ENCODE data around the gene IFI30. TPM values are rescaled to one million over a fixed set of nuclear protein-coding genes. Genes with fewer than 3 reads are reported as not detected.
A peak's percentile ranks its signal among the peaks of the same experiment; 100 is the strongest.

The IFI30 gene
- 0.70 TPM for polyA plus RNA-seq (2013, experiment 1 of 2; ENCODE audit: insufficient read length)
- 0.32 TPM for polyA plus RNA-seq (2013, experiment 2 of 2; ENCODE audit: insufficient read length)

DNA sequence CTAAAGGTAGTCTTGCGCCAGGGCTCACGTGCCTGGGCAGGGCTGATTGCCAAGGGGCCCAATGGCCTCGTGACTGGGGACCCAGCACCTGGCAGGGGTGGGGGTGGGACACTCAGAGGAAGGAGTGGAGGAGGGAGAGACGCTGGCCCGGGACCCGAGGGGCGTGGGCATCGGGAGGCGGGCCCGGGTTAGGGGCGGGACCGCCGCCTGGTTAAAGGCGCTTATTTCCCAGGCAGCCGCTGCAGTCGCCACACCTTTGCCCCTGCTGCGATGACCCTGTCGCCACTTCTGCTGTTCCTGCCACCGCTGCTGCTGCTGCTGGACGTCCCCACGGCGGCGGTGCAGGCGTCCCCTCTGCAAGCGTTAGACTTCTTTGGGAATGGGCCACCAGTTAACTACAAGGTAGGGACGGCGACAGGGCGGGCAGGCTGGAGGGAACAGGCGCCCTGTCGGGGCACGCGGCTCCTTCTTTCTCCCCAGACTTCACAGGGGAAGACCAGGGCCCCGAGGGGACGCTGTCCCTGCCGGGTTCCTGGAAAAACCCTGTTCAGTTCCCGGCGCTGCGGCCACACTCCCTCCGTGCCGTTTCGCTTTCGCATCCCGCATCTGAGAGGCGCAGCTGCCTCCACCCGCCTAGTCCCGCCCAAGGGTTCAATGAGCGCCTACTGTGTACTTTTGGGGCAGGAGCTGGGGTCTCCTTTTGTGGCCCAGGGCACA is at the start of gene IFI30:
IFI30 (plus strand) TSS at position 242 of the 717 bp plus-strand sequence; CDS start at position 271, 29 bp downstream.
- no peak for DNase-seq

- DNase-seq, result no peak
Observed at GRCh38 chr19:18123819-18124218, 49.8 kb upstream of the IFI30 start.

- no peak for DNase-seq
Observed at GRCh38 chr19:18126097-18126496, 47.5 kb upstream of the IFI30 start.

- DNase-seq, result no peak
Observed at GRCh38 chr19:18128044-18128443, 45.6 kb upstream of the IFI30 start.

GRCh38 chr19:18128805-18129204 is 44.8 kb upstream of the IFI30 start:
- no peak for DNase-seq

DNA sequence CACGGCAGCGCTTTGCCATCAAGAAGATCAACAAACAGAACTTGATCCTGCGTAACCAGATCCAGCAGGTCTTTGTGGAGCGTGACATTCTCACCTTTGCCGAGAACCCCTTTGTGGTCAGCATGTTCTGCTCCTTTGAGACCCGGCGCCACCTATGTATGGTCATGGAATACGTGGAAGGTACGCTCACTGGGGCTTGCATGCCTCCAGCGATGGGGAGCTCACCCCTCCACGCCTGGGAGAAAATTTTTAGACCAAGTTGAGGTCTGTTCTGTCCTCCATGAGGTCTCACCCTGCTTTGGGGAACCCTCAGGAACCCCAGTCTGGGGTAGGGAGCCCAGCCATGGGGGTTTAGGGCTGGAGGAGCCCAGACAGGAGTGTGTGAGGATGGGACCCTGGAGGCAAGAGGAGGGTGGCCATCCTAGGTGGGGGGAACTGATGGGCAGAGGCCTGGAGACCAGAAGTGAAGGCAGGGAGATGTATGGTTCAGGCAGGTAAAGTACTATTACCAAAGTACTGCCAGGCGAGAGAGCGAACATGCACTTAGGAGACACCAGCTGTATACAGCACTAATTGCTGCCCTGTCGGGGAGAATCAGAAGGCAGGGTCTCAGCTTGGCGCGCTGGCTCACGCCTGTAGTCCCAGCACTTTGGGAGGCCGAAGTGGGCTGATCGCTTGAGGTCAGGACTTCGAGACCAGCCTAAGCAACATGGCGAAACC is 42.9 kb upstream of the IFI30 start:
- DNase-seq, result no peak

GRCh38 chr19:18131841-18132596 is 41.6 kb upstream of the IFI30 start:
- DNase-seq, result no peak

DNA sequence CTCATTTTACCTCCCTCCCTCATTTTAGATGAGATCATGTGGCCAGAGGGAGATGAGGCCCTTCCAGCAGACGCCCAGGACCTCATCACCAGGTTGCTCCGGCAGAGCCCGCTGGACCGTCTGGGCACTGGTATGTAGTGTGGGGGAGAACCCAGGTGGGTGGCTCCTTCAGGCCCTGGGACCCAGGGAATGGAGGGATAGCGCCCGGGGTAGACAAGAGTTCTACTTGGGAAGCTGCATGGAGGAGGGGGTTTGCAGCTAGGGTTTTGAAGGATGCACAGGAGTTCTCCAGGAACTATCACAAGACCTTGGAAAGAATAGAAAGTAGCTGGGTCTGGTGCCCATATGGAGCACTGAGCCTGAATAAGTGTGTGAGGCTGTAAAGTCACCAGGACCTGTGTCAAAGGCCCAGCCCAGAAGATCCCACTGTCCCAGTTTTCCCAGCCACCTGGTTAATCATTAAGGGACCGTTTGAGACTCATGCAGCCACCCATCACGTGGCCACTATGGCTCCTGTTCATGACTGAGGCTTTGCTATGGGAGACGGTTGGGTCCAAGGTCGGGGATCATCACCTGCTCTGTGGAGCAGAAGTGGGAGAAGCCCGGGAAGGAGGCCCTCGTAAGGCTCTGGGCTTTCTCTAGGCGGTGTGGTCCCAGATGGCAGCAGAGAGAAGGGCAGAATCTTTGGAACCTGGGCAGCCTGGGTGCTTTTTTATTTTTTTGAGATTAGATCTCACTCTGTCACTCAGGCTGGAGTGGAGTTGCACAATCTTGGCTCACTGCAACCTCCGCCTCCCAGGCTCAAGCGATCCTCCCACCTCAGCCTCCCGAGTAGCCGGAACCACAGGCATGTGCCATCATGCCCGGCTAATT is 37.7 kb upstream of the IFI30 start:
- DNase-seq, result no peak

- no peak for DNase-seq
Observed at GRCh38 chr19:18137242-18137641, 36.4 kb upstream of the IFI30 start.

GRCh38 chr19:18137657-18138339 is 35.8 kb upstream of the IFI30 start:
- DNase-seq, result no peak

DNA sequence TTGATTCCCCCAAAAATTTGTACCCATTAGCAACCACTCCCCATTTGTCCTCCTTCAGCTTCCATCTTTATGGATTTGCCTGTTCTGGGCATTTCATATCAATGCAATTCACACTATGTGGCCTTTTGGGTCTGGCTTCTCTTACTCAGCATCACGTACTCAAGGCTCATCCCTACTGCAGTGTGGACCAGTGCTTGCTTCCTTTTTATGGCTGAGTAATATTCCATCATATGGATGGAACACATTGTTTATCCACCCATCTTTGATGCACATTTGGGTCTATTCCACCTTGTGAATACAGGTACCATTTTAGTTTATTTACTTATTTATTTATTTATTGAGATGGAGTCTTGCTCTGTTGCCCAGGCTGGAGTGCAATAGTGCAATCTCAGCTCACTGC is 33.1 kb upstream of the IFI30 start:
- DNase-seq, result no peak

DNA sequence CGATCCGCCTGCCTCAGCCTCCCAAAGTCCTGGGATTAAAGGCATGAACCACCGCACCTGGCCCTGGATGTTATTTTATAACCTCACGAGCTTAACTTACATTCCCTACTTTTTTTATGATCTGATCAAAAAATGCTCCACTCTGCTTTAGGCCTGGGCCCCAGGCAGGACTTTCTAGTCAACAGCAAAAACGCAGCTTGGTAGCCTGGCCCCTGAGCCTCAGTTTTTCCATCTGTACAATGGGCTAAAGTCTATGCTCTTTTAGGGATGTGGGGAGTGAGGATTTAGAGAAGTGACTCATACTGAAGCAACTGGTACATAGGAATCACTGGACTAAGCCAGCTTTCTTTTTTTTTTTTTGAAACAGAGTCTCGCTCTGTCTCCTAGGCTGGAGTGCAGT is 32.6 kb upstream of the IFI30 start:
- no peak for DNase-seq

DNA sequence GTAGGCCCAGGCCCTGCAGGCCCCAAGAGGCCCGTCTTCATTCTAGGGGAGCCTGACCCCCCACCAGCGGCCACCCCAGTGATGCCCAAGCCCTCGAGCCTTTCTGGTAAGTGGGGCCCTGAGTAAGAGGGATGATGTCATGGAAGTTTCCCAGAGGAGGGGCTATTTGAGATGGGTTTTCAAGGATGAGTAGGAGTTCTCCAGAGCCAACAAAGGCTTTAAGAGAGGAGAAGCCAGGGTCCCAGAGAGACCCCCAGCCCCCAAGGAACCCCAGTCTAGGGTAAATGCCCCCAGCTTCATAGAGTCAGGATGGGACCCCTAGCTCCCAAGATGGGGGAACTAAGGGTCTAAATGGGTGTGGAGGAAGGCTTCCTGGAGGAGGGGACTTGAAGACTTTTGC is 29.7 kb upstream of the IFI30 start:
- no peak for DNase-seq

DNA sequence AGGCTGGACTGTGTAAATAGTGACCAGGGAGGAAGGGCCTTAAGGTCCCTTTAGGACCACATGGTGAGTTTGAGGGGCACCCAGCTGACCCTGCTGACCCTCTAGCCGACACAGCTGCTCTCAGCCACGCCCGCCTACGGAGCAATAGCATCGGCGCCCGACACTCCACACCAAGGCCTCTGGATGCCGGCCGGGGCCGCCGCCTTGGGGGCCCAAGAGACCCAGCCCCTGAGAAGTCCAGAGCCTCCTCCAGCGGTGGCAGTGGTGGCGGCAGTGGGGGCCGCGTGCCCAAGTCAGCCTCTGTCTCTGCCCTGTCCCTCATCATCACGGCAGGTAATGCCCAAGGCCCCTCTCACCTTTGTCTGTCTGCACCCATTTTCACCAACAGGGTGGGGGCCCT is 29.3 kb upstream of the IFI30 start:
- no peak for DNase-seq

DNA sequence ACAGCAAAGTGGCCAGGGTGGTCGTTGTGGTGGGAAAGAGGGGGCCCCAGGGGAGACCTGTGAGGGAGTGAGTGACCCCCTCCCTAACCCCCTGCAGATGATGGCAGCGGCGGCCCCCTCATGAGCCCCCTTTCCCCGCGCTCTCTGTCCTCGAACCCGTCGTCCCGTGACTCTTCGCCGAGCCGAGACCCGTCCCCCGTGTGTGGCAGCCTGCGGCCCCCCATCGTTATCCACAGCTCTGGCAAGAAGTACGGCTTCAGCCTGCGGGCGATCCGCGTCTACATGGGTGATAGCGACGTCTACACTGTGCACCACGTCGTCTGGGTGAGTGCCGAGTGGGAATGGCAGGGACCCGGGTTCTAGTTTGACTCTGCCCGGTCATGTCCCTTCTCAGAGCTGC is 28.7 kb upstream of the IFI30 start:
- DNase-seq, result no peak

GRCh38 chr19:18145391-18145999 is 28.1 kb upstream of the IFI30 start:
- no peak for DNase-seq

DNA sequence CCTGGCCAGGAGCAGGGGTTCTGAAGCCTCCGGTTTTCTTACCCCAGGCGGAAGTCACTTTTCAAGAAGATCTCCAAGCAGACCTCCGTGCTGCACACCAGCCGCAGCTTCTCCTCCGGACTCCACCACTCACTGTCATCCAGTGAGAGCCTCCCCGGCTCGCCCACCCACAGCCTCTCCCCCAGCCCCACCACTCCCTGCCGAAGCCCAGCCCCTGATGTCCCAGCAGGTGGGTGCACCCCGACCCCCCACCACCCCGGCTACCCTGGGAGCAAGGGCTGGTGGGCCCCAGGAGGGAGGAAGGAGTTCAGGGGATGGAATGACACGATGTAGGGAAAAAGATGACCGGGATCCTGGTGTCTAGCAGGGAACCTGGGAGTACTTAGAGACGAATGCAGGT is 26.2 kb upstream of the IFI30 start:
- no peak for DNase-seq

- DNase-seq, result no peak
Observed at GRCh38 chr19:18149596-18149975, 24.0 kb upstream of the IFI30 start.

DNA sequence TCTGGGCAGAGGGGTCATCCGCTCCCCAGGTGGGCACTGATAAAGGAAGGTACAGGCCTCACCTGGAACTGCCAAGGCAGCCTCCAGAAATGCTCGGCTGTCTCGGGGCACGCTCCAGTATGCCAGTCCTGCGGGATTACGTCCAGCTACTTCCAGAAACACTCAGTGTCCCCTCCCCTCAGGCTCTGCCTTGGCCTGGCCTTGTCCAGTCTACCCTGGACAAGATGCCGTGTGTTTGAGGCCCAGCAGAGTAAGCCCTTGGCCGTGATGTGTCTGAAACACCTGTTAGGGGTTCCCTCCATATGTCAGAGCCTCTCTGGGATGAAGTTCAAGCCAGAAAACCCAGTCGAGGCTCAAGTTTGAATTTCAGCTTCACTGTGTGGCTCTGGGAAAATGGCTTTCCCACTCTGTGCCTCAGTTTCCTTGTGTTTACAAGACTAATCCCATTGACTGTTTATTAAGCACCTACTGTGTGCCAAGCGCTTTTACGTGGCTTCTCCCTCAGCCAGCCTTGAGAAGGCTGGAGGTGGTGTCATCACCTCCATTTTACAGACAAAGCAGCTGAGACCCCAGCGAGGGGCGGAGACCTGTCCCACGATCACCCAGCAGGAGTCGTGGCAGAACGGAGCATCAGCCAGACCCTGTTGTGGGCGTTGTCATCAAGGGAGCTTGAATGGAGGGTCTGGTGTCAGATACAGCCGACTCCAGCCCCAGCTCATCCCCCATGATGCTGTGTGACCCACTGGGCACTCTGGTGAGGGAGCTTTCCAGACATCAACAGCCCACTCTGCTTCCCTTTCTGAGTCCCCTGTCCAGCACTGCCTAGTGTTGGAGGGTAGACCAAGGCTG is 22.6 kb upstream of the IFI30 start:
- no peak for DNase-seq

GRCh38 chr19:18152442-18152816 is 21.2 kb upstream of the IFI30 start:
- DNase-seq, result peak; percentile 99
